MM.1S (cell line): ENCODE measurements around the gene TMEM244.

Experiments used
- CTCF ChIP-seq: fragments of 300-600 bp; sonication (generic); IDR thresholded peaks from 2 replicates; pipeline ENCODE4 v1.5.1; 2016; ENCODE audit warnings: antibody characterized with exemption, low read length, mixed read lengths
- EZH2 ChIP-seq: fragments of 300-600 bp; sonication (generic); optimal IDR thresholded peaks from 2 replicates; pipeline ENCODE3; 2017; ENCODE audit warnings: low read depth, mild to moderate bottlenecking, antibody characterized with exemption, low read length, mixed read lengths
- EZH2phosphoT487 ChIP-seq: fragments of 300-600 bp; sonication (generic); IDR thresholded peaks from 2 replicates; pipeline ENCODE4 v1.6.1; 2018; ENCODE audit warnings: antibody characterized with exemption, low read length

GRCh38 chr6:129785047-129785755, 75.9 kb downstream of the TMEM244 start:
- TF ChIP-seq CTCF (no peak), EZH2phosphoT487 (no peak), EZH2 (no peak)
